ENCODE results near the gene TMEM106C. TPM values are rescaled to one million over a fixed set of nuclear protein-coding genes. Genes with fewer than 3 reads are reported as not detected.

Gene TMEM106C
- total and polyA plus RNA-seq, 2 of the 13 experiments (the other 11 are each of a cell fraction or from before 2014, with no cell fraction given), result 132 to 192 TPM

- BruUV-seq (replicated peaks), result no TSS peak
- no peak overlapping the region for H3K4me3 ChIP-seq (replicated peaks in 1 of 3; ENCODE audit: insufficient read depth in 1 of 3, low read depth in 2 of 3, low read length in 3 of 3)
- H3K36me3 ChIP-seq (replicated peaks in 1 of 2; ENCODE audit: control insufficient read depth in 1 of 2, insufficient read depth in 2 of 2, low read length in 2 of 2), result no peaks in the 10 kb centered on the region
- no peak overlapping the region for H3K9ac ChIP-seq (ENCODE audit: insufficient read depth, low read depth, low read length)
- H3K4me2 ChIP-seq (ENCODE audit: low read depth, low read length), result no peak overlapping the region
- no peak for DNase-seq (ENCODE audit: low spot score)
- no peak for FAIRE-seq
- in situ Hi-C loops (cut with HindIII; ENCODE audit: extremely low pct_ligation_motif_present, low pct_unique_long_range_greater_than_20kb) (no loop called here), intact Hi-C loops (cut with micrococcal nuclease; ENCODE audit: unreplicated experiment) (no loop called here)
- no peak overlapping the region for H3K27ac ChIP-seq (ENCODE audit: extremely low read length, insufficient read depth, low read length)
- no peak for TF ChIP-seq ZIK1 (CRISPR knock-in tag; IDR thresholded peaks at IDR 0.05; ENCODE audit: borderline replicate concordance, low read depth)
- TF ChIP-seq ATAD3A (CRISPR knock-in tag; IDR thresholded peaks at IDR 0.05), result no peak
- TF ChIP-seq SUZ12 (IDR thresholded peaks at IDR 0.05; ENCODE audit: low read depth, low read length), result no peak
- TF ChIP-seq ZNF713 (CRISPR knock-in tag; IDR thresholded peaks at IDR 0.05), result no peak
- TF ChIP-seq SIX1 (CRISPR knock-in tag; IDR thresholded peaks at IDR 0.05; ENCODE audit: borderline replicate concordance), result no peak
- no peak for TF ChIP-seq KLF15 (CRISPR knock-in tag; IDR thresholded peaks at IDR 0.05; ENCODE audit: borderline replicate concordance)
- WGBS (ENCODE audit: low lambda C conversion rate), result 55% methylated on average over 5 of the region's 5 CpGs
- H3K9me3 ChIP-seq (ENCODE audit: low read length), result no peaks in the 10 kb centered on the region
- ChIA-PET CTCF (ENCODE audit: low intra/inter-chr PET ratio, low total read pairs) (no interaction called here), POLR2A (no interaction called here)
- no peak overlapping the region for H2AFZ ChIP-seq (ENCODE audit: low read length)
- peaks cover 2 to 7% of the 10 kb centered on the region in 2 experiments; a peak in 3 of 5 replicates for H3K27me3 ChIP-seq (ENCODE audit: control insufficient read depth in 1 of 2, insufficient read depth in 2 of 2, low read length in 2 of 2)
- ATAC-seq, result no peak
- no peaks in the 10 kb centered on the region for H4K20me1 ChIP-seq (ENCODE audit: insufficient read depth, low read length)
- H3K79me2 ChIP-seq (ENCODE audit: insufficient read depth, low read length), result no peaks in the 10 kb centered on the region
- peaks cover 10% of the 10 kb centered on the region for H3K4me1 ChIP-seq (ENCODE audit: insufficient read depth, low read length)
Measured at GRCh38 chr12:47930634-47931033, 32.8 kb upstream of the TMEM106C start.

GRCh38 chr12:47931187-47931586 lies 32.2 kb upstream of the TMEM106C start:
- POLR2A ChIA-PET, result no interaction called here
- Histone ChIP-seq H4K20me1 (ENCODE audit: insufficient read depth, low read length) (no peaks in the 10 kb centered on the region), H3K27me3 (ENCODE audit: control insufficient read depth in 1 of 2, insufficient read depth in 2 of 2, low read length in 2 of 2) (peaks cover 2 to 7% of the 10 kb centered on the region in 2 experiments; a peak in 3 of 5 replicates), H3K4me3 (replicated peaks in 1 of 3; ENCODE audit: insufficient read depth in 1 of 3, low read depth in 2 of 3, low read length in 3 of 3) (no peak overlapping the region), H3K27ac (ENCODE audit: extremely low read length, insufficient read depth, low read length) (no peak overlapping the region), H3K9ac (ENCODE audit: insufficient read depth, low read depth, low read length) (no peak overlapping the region), H3K79me2 (ENCODE audit: insufficient read depth, low read length) (no peaks in the 10 kb centered on the region), H3K4me2 (ENCODE audit: low read depth, low read length) (no peak overlapping the region), H3K36me3 (replicated peaks in 1 of 2; ENCODE audit: control insufficient read depth in 1 of 2, insufficient read depth in 2 of 2, low read length in 2 of 2) (no peaks in the 10 kb centered on the region), H3K9me3 (ENCODE audit: low read length) (no peaks in the 10 kb centered on the region), H3K4me1 (ENCODE audit: insufficient read depth, low read length) (peaks cover 11% of the 10 kb centered on the region), H2AFZ (ENCODE audit: low read length) (no peak overlapping the region)
- 0% methylated on average over 1 of the region's 1 CpG for WGBS (ENCODE audit: low lambda C conversion rate)
- DNase-seq (ENCODE audit: low spot score) (no peak), FAIRE-seq (no peak), ATAC-seq (no peak)
- CTCF ChIA-PET (ENCODE audit: low intra/inter-chr PET ratio, low total read pairs), result no interaction called here
- in situ Hi-C loops (cut with HindIII; ENCODE audit: extremely low pct_ligation_motif_present, low pct_unique_long_range_greater_than_20kb) (no loop called here), intact Hi-C loops (cut with micrococcal nuclease; ENCODE audit: unreplicated experiment) (no loop called here)
- BruUV-seq (replicated peaks), result no TSS peak
- TF ChIP-seq NFRKB (IDR thresholded peaks at IDR 0.05) (no peak), SRSF9 (IDR thresholded peaks at IDR 0.05; ENCODE audit: borderline replicate concordance, insufficient read depth, low read depth, low read length, poor library complexity, severe bottlenecking) (no peak), ZNF790 (CRISPR knock-in tag; IDR thresholded peaks at IDR 0.05; ENCODE audit: borderline replicate concordance) (no peak), CCAR2 (optimal IDR thresholded peaks at IDR 0.05; ENCODE audit: low read depth, low read length) (no peak), PHF5A (CRISPR knock-in tag; IDR thresholded peaks at IDR 0.05; ENCODE audit: low read depth, unreplicated experiment) (no peak), ZNF781 (CRISPR knock-in tag; IDR thresholded peaks at IDR 0.05; ENCODE audit: borderline replicate concordance, not compliant biosample characterization) (no peak), ZNF33B (CRISPR knock-in tag; IDR thresholded peaks at IDR 0.05) (no peak)

Data from HepG2 (cell line).